AG09309 (cell line): ENCODE measurements around the gene ICAM3.
"Not testable (repeated sequence)": the region's sequence is repeated elsewhere in the genome, so short reads cannot be mapped to it uniquely, and the experiment has no call there.

Experiments
- DNase-seq: peaks from one replicate; pipeline ENCODE4 v3.0.0-alpha.2; 2010; ENCODE audit warnings: low read depth
- H3K4me3 ChIP-seq: 2 replicates; pipeline ENCODE4 v1.5.1; 2011; ENCODE audit warnings: mild to moderate bottlenecking, low read depth, low read length, moderate library complexity; ENCODE audit not compliant: control insufficient read depth
- TF ChIP-seq, protein P1 (sequence below): IDR thresholded peaks from 2 replicates; pipeline ENCODE4 v1.5.1; 2011; ENCODE audit warnings: mild to moderate bottlenecking, low read depth, low read length, inconsistent platforms; ENCODE audit not compliant: insufficient read depth, control insufficient read depth; ENCODE audit errors: missing control alignments

The ICAM3 gene, protein sequence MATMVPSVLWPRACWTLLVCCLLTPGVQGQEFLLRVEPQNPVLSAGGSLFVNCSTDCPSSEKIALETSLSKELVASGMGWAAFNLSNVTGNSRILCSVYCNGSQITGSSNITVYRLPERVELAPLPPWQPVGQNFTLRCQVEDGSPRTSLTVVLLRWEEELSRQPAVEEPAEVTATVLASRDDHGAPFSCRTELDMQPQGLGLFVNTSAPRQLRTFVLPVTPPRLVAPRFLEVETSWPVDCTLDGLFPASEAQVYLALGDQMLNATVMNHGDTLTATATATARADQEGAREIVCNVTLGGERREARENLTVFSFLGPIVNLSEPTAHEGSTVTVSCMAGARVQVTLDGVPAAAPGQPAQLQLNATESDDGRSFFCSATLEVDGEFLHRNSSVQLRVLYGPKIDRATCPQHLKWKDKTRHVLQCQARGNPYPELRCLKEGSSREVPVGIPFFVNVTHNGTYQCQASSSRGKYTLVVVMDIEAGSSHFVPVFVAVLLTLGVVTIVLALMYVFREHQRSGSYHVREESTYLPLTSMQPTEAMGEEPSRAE

DNA sequence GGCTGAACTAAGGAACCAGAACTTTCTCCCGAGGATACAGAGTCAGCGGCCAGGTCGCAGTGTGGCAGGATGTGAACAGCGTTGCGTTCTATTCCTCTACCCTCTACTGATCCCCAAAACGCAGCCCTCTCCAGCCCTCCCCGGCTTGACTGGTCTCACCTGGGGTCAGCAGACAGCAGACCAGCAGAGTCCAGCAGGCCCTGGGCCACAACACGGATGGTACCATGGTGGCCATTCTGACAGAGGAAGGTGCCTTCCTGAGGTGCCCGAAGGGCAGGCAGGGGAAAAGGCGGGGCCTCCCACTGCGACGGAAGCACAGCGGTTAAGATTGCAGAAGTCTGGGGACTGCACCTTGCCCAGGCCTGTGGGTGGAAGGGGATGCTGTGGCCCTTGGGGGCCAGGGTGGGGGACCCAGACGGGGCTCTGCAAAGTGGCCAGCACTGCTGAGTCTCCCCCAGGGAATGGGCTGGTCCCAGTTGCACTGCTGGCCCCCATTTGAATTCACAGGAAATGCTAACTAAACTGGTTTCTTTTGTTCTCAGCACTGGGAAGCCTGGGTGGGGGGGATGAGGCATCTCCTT, at the start of gene ICAM3:
TSS of gene ICAM3 (minus strand) at position 245 of the 581 bp plus-strand sequence. CDS start at position 235, 10 bp downstream.
- no peak for DNase-seq
- H3K4me3 ChIP-seq: no peak within 1 kb of the TSS
- TF ChIP-seq, protein P1, sequence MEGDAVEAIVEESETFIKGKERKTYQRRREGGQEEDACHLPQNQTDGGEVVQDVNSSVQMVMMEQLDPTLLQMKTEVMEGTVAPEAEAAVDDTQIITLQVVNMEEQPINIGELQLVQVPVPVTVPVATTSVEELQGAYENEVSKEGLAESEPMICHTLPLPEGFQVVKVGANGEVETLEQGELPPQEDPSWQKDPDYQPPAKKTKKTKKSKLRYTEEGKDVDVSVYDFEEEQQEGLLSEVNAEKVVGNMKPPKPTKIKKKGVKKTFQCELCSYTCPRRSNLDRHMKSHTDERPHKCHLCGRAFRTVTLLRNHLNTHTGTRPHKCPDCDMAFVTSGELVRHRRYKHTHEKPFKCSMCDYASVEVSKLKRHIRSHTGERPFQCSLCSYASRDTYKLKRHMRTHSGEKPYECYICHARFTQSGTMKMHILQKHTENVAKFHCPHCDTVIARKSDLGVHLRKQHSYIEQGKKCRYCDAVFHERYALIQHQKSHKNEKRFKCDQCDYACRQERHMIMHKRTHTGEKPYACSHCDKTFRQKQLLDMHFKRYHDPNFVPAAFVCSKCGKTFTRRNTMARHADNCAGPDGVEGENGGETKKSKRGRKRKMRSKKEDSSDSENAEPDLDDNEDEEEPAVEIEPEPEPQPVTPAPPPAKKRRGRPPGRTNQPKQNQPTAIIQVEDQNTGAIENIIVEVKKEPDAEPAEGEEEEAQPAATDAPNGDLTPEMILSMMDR: no peak

- TF ChIP-seq, protein P1: peak; percentile 95
- peak; percentile 35 for DNase-seq
- H3K4me3 ChIP-seq: no peak overlapping the region
Observed at GRCh38 chr19:10388957-10389356, 49.5 kb upstream of the ICAM3 start.

DNA sequence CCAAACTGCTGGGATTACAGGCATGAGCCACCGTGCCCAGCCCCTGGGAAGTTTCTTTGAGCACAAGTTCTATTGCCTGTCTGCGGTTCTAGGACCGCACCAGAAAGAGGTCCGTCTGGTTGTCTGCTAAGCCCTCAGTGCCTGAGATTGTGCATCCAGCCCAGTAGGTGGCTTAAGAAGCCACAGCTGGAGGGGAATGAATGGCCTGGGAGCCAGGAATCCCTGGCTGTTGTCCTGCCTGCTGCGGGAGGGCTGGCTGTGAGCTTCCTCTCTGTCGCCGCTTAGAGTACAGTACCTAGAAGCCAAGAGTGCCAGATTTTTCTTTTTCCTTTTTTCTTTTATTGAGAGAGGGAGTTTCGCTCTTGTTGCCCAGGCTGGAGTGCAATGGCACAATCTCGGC, 45.2 kb upstream of the ICAM3 start:
- DNase-seq: no peak
- TF ChIP-seq, protein P1: no peak
- no peak overlapping the region for H3K4me3 ChIP-seq

DNA sequence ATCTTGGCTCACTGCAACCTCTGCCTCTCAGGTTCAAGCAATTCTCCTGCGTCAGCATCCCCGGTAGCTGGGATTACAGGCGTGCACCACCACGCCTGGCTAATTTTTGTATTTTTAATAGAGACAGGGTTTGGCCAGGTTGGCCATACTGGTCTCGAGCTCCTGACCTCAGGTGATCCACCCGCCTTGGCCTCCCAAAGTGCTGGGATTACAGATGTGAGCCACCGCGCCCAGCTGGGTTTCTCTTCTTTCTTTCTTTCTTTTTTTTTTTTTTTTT, 43.7 kb upstream of the ICAM3 start:
- DNase-seq, H3K4me3 ChIP-seq: not testable (repeated sequence)

DNA sequence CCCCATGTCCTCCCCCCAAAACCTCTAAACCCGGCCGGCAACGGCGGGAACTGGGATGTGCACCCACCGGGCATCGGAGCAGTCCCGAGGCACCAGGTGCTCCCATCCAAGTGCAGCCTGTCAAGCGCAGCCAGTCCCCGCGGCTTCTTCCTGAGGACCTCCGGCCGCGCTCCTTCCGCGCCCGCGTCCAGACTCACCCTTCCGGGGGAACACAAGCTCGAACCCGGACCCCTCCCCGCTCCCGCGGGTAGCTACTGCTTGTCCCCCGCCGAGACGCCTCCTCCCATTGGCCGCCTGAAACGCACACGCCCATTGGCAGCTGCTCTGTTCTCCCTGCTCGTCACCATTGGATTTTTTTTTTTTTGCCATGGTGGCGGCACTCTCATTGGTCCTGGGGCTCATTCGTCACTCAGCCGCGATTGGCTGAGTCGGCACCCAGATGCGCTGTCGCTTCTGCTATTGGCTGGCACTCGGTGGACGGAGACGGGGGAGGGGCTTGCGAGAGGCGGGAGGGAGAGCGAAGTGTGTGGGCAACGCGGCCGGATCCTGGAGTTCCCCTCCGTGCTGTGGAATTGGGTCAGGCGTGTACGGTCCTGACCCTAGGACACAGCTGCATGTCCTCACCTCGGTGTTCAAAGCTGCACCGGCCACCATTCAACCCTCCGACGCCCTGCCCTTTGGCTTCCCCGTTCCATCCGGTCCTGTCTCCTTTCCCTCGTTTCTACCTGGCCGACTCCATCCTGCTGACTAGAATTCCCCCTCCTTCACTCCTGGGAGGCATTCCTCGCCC, 41.1 kb upstream of the ICAM3 start, which contains the start of gene TYK2:
TSS of gene TYK2 (minus strand) at position 260 of the 790 bp plus-strand sequence. CDS start 2,166 bp downstream, outside the sequence.
- TF ChIP-seq, protein P1: no peak
- DNase-seq: peak; percentile 91
- H3K4me3 ChIP-seq: peak within 1 kb of the TSS; percentile 90

DNA sequence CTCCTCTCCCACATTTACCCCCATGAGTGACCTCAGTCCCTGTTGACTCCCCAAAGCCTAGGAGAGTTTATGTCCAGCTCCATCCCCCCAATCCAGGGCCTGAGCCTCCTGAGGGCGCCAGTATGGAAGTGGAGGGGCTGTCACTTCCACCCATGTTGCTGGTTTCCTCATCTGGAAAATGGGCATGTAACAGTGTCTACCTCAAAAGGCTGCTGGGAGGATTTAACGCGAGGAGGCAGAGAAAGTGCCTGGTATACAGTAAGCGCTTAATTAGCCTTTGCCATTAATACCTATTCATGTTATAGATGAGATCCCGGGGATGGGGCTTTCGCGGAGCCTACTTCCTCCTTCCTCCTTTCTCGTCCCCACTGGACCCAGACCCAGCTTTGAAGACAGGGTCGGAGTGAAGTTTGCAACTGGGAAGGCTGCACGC, 40.5 kb upstream of the ICAM3 start:
- TF ChIP-seq, protein P1: no peak
- no peak for DNase-seq
- peak overlapping the region; percentile 90 for H3K4me3 ChIP-seq
